ENCODE results near the gene RD3L.

DNA sequence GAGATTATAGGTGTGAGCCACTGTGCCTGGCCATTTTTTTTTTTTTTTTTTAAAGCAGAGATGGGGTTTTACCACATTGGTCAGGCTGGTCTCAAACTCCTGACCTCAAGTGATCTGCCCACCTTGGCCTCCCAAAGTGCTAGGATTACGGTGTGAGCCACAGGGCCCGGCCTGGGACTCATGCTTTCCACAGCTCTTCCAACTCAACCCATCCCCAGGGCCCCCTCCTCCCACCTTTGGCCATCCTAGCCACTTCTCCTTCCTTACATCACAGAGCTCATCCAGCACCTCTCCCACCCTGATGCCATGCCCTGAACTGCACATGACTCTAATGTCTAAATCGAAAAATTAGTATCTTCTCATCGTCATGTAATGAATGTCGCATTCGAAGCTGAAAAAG is 26.7 kb downstream of the RD3L start:
- TF ChIP-seq, protein P1, sequence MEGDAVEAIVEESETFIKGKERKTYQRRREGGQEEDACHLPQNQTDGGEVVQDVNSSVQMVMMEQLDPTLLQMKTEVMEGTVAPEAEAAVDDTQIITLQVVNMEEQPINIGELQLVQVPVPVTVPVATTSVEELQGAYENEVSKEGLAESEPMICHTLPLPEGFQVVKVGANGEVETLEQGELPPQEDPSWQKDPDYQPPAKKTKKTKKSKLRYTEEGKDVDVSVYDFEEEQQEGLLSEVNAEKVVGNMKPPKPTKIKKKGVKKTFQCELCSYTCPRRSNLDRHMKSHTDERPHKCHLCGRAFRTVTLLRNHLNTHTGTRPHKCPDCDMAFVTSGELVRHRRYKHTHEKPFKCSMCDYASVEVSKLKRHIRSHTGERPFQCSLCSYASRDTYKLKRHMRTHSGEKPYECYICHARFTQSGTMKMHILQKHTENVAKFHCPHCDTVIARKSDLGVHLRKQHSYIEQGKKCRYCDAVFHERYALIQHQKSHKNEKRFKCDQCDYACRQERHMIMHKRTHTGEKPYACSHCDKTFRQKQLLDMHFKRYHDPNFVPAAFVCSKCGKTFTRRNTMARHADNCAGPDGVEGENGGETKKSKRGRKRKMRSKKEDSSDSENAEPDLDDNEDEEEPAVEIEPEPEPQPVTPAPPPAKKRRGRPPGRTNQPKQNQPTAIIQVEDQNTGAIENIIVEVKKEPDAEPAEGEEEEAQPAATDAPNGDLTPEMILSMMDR (IDR thresholded peaks at IDR 0.05): no peak
- TF ChIP-seq POLR2A (IDR thresholded peaks at IDR 0.05): no peak

All from thyroid gland (tissue), 4 donors.